ENCODE measurements around the gene SLC7A1. TPM values are rescaled to one million over a fixed set of nuclear protein-coding genes. Genes with fewer than 3 reads are reported as not detected.

Gene SLC7A1
- polyA plus RNA-seq, 3 donors, result 0.89 to 2.2 (median 0.92) TPM

GRCh38 chr13:29605860-29606526 lies 10.5 kb upstream of the SLC7A1 start:
- Histone ChIP-seq H3K9me3 (replicated peaks in 1 of 2; ENCODE audit: control insufficient read depth in 1 of 2, insufficient read depth in 1 of 2, low read length in 2 of 2) (no peaks in the 10 kb centered on the region), H3K36me3 (replicated peaks in 1 of 2; ENCODE audit: control insufficient read depth in 1 of 2, insufficient read depth in 2 of 2, low read length in 2 of 2) (no peaks in the 10 kb centered on the region), H3K4me2 (replicated peaks; ENCODE audit: extremely low read depth, low read length, poor library complexity, severe bottlenecking) (no peak overlapping the region), H3K9ac (ENCODE audit: insufficient read depth, low read length, poor library complexity, severe bottlenecking) (no peak overlapping the region), H4K20me1 (ENCODE audit: insufficient read depth, low read length) (no peaks in the 10 kb centered on the region), H3K79me2 (ENCODE audit: insufficient read depth, low read length) (no peaks in the 10 kb centered on the region), H3K27ac (ENCODE audit: low read depth in 1 of 2, low read length in 2 of 2) (no peak overlapping the region), H2AFZ (ENCODE audit: insufficient read depth, low read depth, low read length, poor library complexity, severe bottlenecking) (no peak overlapping the region), H3K4me3 (replicated peaks in 1 of 3; ENCODE audit: low read depth in 2 of 3, low read length in 3 of 3) (no peak overlapping the region), H3K4me1 (ENCODE audit: control insufficient read depth in 1 of 2, insufficient read depth in 2 of 2, low read length in 2 of 2) (no peaks in the 10 kb centered on the region), H3K27me3 (ENCODE audit: control insufficient read depth in 2 of 2, insufficient read depth in 2 of 2, low read length in 2 of 2) (no peaks in the 10 kb centered on the region)
- peaks cover 5 to 10% (median 9%) of the 10 kb centered on the region in 3 donors for H3K27me3 Mint-ChIP-seq (ENCODE audit: low read depth in 3 of 3)
- TF ChIP-seq CTCF (IDR thresholded peaks at IDR 0.05), result no peak
- no peak for DNase-seq
- WGBS (ENCODE audit: insufficient coverage), result 95% methylated on average over 5 of the region's 8 CpGs
- H3K27ac Mint-ChIP-seq, result no peak overlapping the region
- H3K4me3 Mint-ChIP-seq, result no peak overlapping the region
- intact Hi-C loops (cut with micrococcal nuclease), result loop anchor here in 1 of 2 donors (10.0 kb wide), 1 partner anchor 149 kb away; no protein-coding TSS in a partner anchor
- no peaks in the 10 kb centered on the region for H3K4me1 Mint-ChIP-seq
- H3K36me3 Mint-ChIP-seq, result no peaks in the 10 kb centered on the region
- peaks cover 0 to 3% (median 0%) of the 10 kb centered on the region in 7 donors for H3K9me3 Mint-ChIP-seq

- no peak for DNase-seq
- H3K4me1 Mint-ChIP-seq, result peaks cover 16% of the 10 kb centered on the region
- intact Hi-C loops (cut with micrococcal nuclease), result loop anchor here (10.0 kb wide), 2 partner anchors 256 to 506 kb away; partner anchors contain the start of gene UBL3 (in 1 of the 2)
- H4K20me1 ChIP-seq (ENCODE audit: insufficient read depth, low read length), result no peaks in the 10 kb centered on the region
- H3K79me2 ChIP-seq (ENCODE audit: insufficient read depth, low read length), result peaks cover 19% of the 10 kb centered on the region
- H3K36me3 ChIP-seq (replicated peaks in 1 of 2; ENCODE audit: control insufficient read depth in 1 of 2, insufficient read depth in 2 of 2, low read length in 2 of 2), result no peaks in the 10 kb centered on the region
- H3K27me3 ChIP-seq (ENCODE audit: control insufficient read depth in 2 of 2, insufficient read depth in 2 of 2, low read length in 2 of 2), result peaks cover 2 to 12% of the 10 kb centered on the region in 2 donors
- H3K4me3 ChIP-seq (replicated peaks in 1 of 3; ENCODE audit: low read depth in 2 of 3, low read length in 3 of 3), result no peak overlapping the region
- no peak overlapping the region for H3K4me3 Mint-ChIP-seq
- H3K9me3 ChIP-seq (replicated peaks in 1 of 2; ENCODE audit: control insufficient read depth in 1 of 2, insufficient read depth in 1 of 2, low read length in 2 of 2), result no peaks in the 10 kb centered on the region
- H3K27me3 Mint-ChIP-seq (ENCODE audit: low read depth in 3 of 3), result peaks cover 13 to 21% (median 19%) of the 10 kb centered on the region in 3 donors
- H3K4me2 ChIP-seq (replicated peaks; ENCODE audit: extremely low read depth, low read length, poor library complexity, severe bottlenecking), result no peak overlapping the region
- no peaks in the 10 kb centered on the region for H3K36me3 Mint-ChIP-seq
- no peaks in the 10 kb centered on the region for H3K9me3 Mint-ChIP-seq
- H3K27ac ChIP-seq (ENCODE audit: low read depth in 1 of 2, low read length in 2 of 2), result no peak overlapping the region
- H3K9ac ChIP-seq (ENCODE audit: insufficient read depth, low read length, poor library complexity, severe bottlenecking), result no peak overlapping the region
- 100% methylated on average over 1 of the region's 2 CpGs for WGBS (ENCODE audit: insufficient coverage)
- peaks cover 12 to 21% of the 10 kb centered on the region in 2 donors for H3K4me1 ChIP-seq (ENCODE audit: control insufficient read depth in 1 of 2, insufficient read depth in 2 of 2, low read length in 2 of 2)
- H3K27ac Mint-ChIP-seq, result no peak overlapping the region
- TF ChIP-seq CTCF (IDR thresholded peaks at IDR 0.05), result no peak
- H2AFZ ChIP-seq (ENCODE audit: insufficient read depth, low read depth, low read length, poor library complexity, severe bottlenecking), result no peak overlapping the region
Observed at GRCh38 chr13:29598321-29598720, 2.8 kb upstream of the SLC7A1 start.

All from CD14-positive monocyte (primary cell).